Vagina (tissue), 2 donors: Measurements from ENCODE around the gene NRG3. TPM values are rescaled to one million over a fixed set of nuclear protein-coding genes. Genes with fewer than 3 reads are reported as not detected.
"Not testable (repeated sequence)": the region's sequence is repeated elsewhere in the genome, so short reads cannot be mapped to it uniquely, and the experiment has no call there.

Experiments used
- DNase-seq, 2 donors: peaks; one replicate each; pipeline ENCODE4 v3.0.0-alpha.2; 2017; ENCODE audit errors: extremely low spot score in 2 of 2
- H3K27ac ChIP-seq: fragments of 200-600 bp; sonication (generic); one replicate; pipeline ENCODE4 v1.5.1; 2019
- H3K27me3 ChIP-seq: fragments of 200-600 bp; sonication (generic); one replicate; pipeline ENCODE4 v1.5.1; 2019
- H3K36me3 ChIP-seq, 2 donors: fragments of 200-600 bp; sonication (generic); one replicate each; pipeline ENCODE4 v1.5.1; 2017 to 2019
- H3K4me1 ChIP-seq: fragments of 200-600 bp; sonication (generic); one replicate; pipeline ENCODE4 v1.5.1; 2019
- H3K4me3 ChIP-seq, 2 donors: fragments of 200-600 bp; sonication (generic); 1 replicate in 1 of 2; 2 replicates in 1 of 2; pipeline ENCODE4 v1.5.1; 2016 to 2019
- H3K9me3 ChIP-seq: fragments of 200-600 bp; sonication (generic); one replicate; pipeline ENCODE4 v1.5.1; 2019
- POLR2A ChIP-seq, 2 donors: fragments of 450-650 bp; IDR thresholded peaks; one replicate each; pipeline ENCODE4 v1.6.1; 2017; ENCODE audit warnings: antibody characterized with exemption in 2 of 2, mild to moderate bottlenecking in 2 of 2, moderate library complexity in 2 of 2
- POLR2AphosphoS5 ChIP-seq, 2 donors: sonication (generic); formaldehyde crosslinking; IDR thresholded peaks; one replicate each; pipeline ENCODE4 v1.9.0; 2017; ENCODE audit warnings: antibody characterized with exemption in 2 of 2, mild to moderate bottlenecking in 2 of 2, low read depth in 1 of 2; ENCODE audit not compliant: insufficient read depth in 1 of 2
- intact Hi-C: fragments of 100-400 bp; cut with DNase I; formaldehyde crosslinking; loops from one replicate; pipeline ENCODE4 v1.15.1; 2023
- total RNA-seq: library from RNA; depleted of rRNA; stranded (reverse); fragments of >200 nt; gene quantifications from one replicate; pipeline ENCODE4 v1.2.3, GENCODE V29; 2016
- TF ChIP-seq, protein P1 (sequence below), 3 experiments: fragments of 450-650 bp in 2 of 3; fragments of 200-600 bp in 1 of 3; sonication (generic) in 1 of 3; IDR thresholded peaks; one replicate each; pipeline ENCODE4 v1.5.1; 2017 to 2019; ENCODE audit warnings: antibody characterized with exemption in 3 of 3, mild to moderate bottlenecking in 2 of 3, moderate library complexity in 2 of 3

Gene NRG3
- total RNA-seq, 1 donor from 2014 or later = not detected

DNA sequence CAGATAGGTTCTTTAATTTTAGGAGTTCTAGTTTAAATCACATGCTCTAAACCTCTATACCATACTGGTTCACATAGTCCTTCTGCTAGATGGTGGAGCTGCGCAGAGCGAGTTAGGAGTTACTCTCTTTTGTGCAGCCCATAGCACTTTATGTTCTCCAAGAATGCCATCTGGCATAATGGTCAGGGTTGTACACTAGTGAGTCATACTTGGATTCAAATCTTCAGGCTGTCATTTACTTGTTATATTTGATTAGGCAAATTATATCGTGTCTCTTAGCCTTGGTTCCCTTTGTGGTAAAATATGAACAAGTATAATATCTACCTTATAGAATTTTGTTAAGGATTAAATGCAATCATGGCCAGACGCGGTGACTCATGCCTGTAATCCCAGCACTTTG is 1078.3 kb downstream of the NRG3 start:
- no peak overlapping the region for H3K27ac ChIP-seq
- TF ChIP-seq POLR2A (IDR thresholded peaks at IDR 0.05) (no peak), POLR2AphosphoS5 (IDR thresholded peaks at IDR 0.05; ENCODE audit: insufficient read depth in 1 of 2, low read depth in 1 of 2) (no peak)
- TF ChIP-seq, protein P1, sequence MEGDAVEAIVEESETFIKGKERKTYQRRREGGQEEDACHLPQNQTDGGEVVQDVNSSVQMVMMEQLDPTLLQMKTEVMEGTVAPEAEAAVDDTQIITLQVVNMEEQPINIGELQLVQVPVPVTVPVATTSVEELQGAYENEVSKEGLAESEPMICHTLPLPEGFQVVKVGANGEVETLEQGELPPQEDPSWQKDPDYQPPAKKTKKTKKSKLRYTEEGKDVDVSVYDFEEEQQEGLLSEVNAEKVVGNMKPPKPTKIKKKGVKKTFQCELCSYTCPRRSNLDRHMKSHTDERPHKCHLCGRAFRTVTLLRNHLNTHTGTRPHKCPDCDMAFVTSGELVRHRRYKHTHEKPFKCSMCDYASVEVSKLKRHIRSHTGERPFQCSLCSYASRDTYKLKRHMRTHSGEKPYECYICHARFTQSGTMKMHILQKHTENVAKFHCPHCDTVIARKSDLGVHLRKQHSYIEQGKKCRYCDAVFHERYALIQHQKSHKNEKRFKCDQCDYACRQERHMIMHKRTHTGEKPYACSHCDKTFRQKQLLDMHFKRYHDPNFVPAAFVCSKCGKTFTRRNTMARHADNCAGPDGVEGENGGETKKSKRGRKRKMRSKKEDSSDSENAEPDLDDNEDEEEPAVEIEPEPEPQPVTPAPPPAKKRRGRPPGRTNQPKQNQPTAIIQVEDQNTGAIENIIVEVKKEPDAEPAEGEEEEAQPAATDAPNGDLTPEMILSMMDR (IDR thresholded peaks at IDR 0.05) = no peak
- intact Hi-C loops = no loop called here

DNA sequence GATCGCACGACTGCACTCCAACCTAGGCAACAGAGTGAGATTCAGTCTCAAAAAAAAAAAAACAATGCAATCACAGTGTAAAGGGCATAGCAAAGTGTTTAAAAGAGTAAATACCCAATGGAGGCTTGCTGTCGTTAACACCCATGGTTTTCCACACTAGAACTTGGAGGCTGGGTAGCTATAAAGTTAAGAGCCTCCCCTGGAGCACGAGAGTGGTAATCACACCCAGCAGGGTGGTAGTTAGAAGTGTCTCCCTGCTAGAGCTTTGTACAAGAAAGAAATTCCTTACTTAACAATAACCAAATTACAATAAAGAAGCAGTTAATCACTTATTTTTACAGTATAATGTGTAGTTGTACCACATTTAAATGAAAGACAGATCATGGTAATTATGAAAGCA is 1078.9 kb downstream of the NRG3 start:
- Histone ChIP-seq H3K9me3 (no peaks in the 10 kb centered on the region), H3K27me3 (no peaks in the 10 kb centered on the region), H3K27ac (no peak overlapping the region), H3K36me3 (no peaks in the 10 kb centered on the region), H3K4me1 (no peaks in the 10 kb centered on the region), H3K4me3 (no peak overlapping the region)
- intact Hi-C loops = no loop called here
- DNase-seq = no peak
- TF ChIP-seq POLR2AphosphoS5 (IDR thresholded peaks at IDR 0.05; ENCODE audit: insufficient read depth in 1 of 2, low read depth in 1 of 2) (no peak), POLR2A (IDR thresholded peaks at IDR 0.05) (no peak)
- TF ChIP-seq, protein P1 (IDR thresholded peaks at IDR 0.05) = no peak

More for the DNA sequence above, 1078.3 kb downstream of the NRG3 start:
- H3K36me3 ChIP-seq = no peaks in the 10 kb centered on the region
- no peaks in the 10 kb centered on the region for H3K4me1 ChIP-seq
- H3K9me3 ChIP-seq = no peaks in the 10 kb centered on the region
- no peak for DNase-seq
- no peaks in the 10 kb centered on the region for H3K27me3 ChIP-seq
- H3K4me3 ChIP-seq = no peak overlapping the region

DNA sequence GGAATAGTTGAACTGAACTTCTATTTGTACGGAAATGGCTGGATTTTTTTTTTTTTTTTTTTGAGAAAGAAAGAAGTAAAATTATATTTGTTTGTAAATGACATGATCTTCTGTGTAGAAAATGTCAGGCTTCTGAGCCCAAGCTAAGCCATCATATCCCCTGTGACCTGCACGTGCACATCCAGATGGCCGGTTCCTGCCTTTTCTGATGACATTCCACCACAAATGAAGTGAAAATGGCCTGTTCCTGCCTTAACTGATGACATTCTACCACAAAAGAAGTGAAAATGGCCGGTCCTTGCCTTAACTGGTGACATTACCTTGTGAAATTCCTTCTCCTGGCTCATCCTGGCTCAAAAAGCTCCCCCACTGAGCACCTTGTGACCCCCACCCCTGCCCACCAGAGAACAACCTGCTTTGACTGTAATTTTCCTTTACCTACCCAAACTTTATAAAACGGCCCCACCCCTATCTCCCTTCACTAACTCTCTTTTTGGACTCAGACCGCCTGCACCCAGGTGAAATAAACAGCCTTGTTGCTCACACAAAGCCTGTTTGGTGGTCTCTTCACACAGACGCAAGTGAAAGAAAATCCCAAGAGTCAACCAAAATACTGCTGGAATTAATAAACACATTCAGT is 1085.5 kb downstream of the NRG3 start:
- H3K36me3 ChIP-seq, H3K27me3 ChIP-seq, H3K27ac ChIP-seq, intact Hi-C loops, H3K4me1 ChIP-seq, DNase-seq, H3K9me3 ChIP-seq, H3K4me3 ChIP-seq: not testable (repeated sequence)

DNA sequence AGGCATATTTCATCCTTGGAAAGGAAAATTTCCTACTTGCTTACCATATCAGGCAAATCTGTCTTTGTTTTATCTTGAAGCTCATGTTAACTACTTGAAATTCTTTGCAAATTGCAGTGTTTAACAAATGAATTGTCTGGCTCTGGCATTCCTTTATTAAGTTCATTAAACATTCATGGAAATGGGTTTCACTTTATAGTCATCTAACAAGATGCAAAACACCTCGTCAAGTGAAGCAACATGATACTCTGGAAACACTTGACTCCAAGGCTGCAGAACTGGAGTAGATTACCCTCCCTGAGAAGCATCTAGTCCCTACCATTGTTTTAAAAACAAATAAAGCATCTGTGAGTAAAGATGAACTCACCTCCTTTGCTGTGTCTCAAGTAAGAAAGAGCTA is 1086.9 kb downstream of the NRG3 start:
- H3K36me3 ChIP-seq = no peaks in the 10 kb centered on the region
- H3K27ac ChIP-seq = no peak overlapping the region
- no peak for TF ChIP-seq POLR2A (IDR thresholded peaks at IDR 0.05)
- no peak for TF ChIP-seq POLR2AphosphoS5 (IDR thresholded peaks at IDR 0.05; ENCODE audit: insufficient read depth in 1 of 2, low read depth in 1 of 2)
- TF ChIP-seq, protein P1 (IDR thresholded peaks at IDR 0.05) = no peak
- intact Hi-C loops = no loop called here
- no peaks in the 10 kb centered on the region for H3K4me1 ChIP-seq
- H3K4me3 ChIP-seq = no peak overlapping the region
- H3K9me3 ChIP-seq = no peaks in the 10 kb centered on the region
- no peak for DNase-seq
- H3K27me3 ChIP-seq = no peaks in the 10 kb centered on the region

DNA sequence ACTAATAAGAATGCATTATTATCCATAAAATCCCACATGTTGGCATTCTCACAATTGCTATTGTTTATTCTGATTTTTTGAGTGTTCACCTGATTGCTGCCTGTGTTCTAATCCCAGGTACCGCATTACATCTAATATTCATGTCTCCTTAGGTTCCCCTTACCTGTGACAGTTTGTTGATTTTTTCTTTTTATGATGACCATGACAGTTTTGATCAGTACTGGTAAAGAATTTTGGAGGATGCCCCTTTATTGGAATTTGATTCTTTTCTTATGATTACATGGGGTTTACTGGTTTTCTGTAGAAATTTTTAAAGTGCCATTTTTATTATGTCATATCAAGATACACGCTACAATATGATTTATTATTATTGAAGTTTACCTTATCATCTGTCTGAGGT is 1091.1 kb downstream of the NRG3 start:
- H3K27ac ChIP-seq = no peak overlapping the region
- intact Hi-C loops = no loop called here
- H3K4me1 ChIP-seq = no peaks in the 10 kb centered on the region
- TF ChIP-seq POLR2A (IDR thresholded peaks at IDR 0.05) = no peak
- no peak for TF ChIP-seq POLR2AphosphoS5 (IDR thresholded peaks at IDR 0.05; ENCODE audit: insufficient read depth in 1 of 2, low read depth in 1 of 2)
- TF ChIP-seq, protein P1 (IDR thresholded peaks at IDR 0.05) = no peak
- no peaks in the 10 kb centered on the region for H3K9me3 ChIP-seq
- DNase-seq = no peak
- no peak overlapping the region for H3K4me3 ChIP-seq
- no peaks in the 10 kb centered on the region for H3K27me3 ChIP-seq
- no peaks in the 10 kb centered on the region for H3K36me3 ChIP-seq
